Liver (tissue), 3 donors: Measurements from ENCODE around the gene NARS2.

Source experiments
- GABPA ChIP-seq, 2 donors: IDR thresholded peaks in 1 of 2; conservative IDR thresholded peaks in 1 of 2; 2 replicates each; pipeline ENCODE4 v1.6.1; 2016; ENCODE audit warnings: antibody characterized with exemption in 2 of 2, mild to moderate bottlenecking in 1 of 2, moderate library complexity in 1 of 2
- TF ChIP-seq, protein P1 (sequence below): fragments of 150-350 bp; IDR thresholded peaks from 2 replicates; pipeline ENCODE4 v1.5.1; 2017; ENCODE audit warnings: improper control_type of control experiment, low read depth, low read length; ENCODE audit not compliant: missing input control
- donor health status: healthy.
- donor health status: healthy.

DNA sequence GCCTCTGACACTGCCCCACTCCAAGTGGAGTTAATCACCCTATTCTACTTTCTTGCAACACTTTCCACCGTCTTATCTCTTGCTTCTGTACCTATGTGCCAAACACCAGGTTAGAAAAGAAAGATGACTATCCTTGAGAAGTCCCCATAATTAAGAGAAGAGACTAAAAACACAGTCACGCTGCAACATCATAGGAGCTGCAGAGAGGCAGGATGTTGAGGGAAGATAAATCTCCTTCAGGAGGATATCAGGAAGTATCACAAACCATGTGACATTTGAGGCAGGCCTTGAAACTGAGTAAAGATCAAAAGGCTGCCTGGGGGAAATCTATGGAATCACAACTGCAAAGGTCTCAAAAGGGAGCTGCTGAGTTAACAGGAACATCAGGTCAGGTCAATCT is 181.8 kb downstream of the NARS2 start:
- TF ChIP-seq, protein P1, sequence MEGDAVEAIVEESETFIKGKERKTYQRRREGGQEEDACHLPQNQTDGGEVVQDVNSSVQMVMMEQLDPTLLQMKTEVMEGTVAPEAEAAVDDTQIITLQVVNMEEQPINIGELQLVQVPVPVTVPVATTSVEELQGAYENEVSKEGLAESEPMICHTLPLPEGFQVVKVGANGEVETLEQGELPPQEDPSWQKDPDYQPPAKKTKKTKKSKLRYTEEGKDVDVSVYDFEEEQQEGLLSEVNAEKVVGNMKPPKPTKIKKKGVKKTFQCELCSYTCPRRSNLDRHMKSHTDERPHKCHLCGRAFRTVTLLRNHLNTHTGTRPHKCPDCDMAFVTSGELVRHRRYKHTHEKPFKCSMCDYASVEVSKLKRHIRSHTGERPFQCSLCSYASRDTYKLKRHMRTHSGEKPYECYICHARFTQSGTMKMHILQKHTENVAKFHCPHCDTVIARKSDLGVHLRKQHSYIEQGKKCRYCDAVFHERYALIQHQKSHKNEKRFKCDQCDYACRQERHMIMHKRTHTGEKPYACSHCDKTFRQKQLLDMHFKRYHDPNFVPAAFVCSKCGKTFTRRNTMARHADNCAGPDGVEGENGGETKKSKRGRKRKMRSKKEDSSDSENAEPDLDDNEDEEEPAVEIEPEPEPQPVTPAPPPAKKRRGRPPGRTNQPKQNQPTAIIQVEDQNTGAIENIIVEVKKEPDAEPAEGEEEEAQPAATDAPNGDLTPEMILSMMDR = no peak
- TF ChIP-seq GABPA (IDR thresholded peaks at IDR 0.05 in 1 of 2, conservative IDR thresholded peaks at IDR 0.05 in 1 of 2) = no peak
